OCI-LY7 (cell line): ENCODE results near the gene NAT16. TPM values are rescaled to one million over a fixed set of nuclear protein-coding genes. Genes with fewer than 3 reads are reported as not detected.
A peak's percentile ranks its signal among the peaks of the same experiment; 100 is the strongest.

Source experiments
- BruUV-seq: library from RNA; stranded (reverse); fragments of 400-500 nt; replicated peaks from 2 replicates; lab custom pipeline; 2021; lab: Mats Ljungman, UMichigan
- CTCF ChIA-PET: fragments of 300-600 bp; sonication (Branson Sonifier 250); formaldehyde crosslinking; loops from one replicate; lab custom pipeline; 2022; ENCODE audit warnings: antibody characterized with exemption; ENCODE audit not compliant: unreplicated experiment; lab: Charles Lee
- POLR2A ChIA-PET: fragments of 300-600 bp; sonication (Branson Sonifier 250); formaldehyde crosslinking; loops from one replicate; lab custom pipeline; 2022; ENCODE audit warnings: antibody characterized with exemption; lab: Charles Lee
- DNase-seq: peaks from one replicate; pipeline ENCODE4 v3.0.0-alpha.2; 2015; ENCODE audit warnings: low spot score
- H2AFZ ChIP-seq: fragments of 200-600 bp; sonication (generic), shearing (Covaris generic); 2 replicates; pipeline ENCODE4 v1.6.1; 2014; ENCODE audit warnings: mild to moderate bottlenecking, antibody characterized with exemption, low read length, moderate library complexity
- H3K27ac ChIP-seq: fragments of 200-600 bp; sonication (generic); 2 replicates; pipeline ENCODE4 v1.5.1; 2014; ENCODE audit warnings: mixed run types, low read depth, mild to moderate bottlenecking, moderate library complexity, low read length, inconsistent platforms; ENCODE audit not compliant: poor library complexity, severe bottlenecking
- H3K36me3 ChIP-seq: fragments of 200-600 bp; sonication (generic); 2 replicates; pipeline ENCODE4 v1.6.1; 2014; ENCODE audit warnings: mild to moderate bottlenecking, antibody characterized with exemption, low read length, moderate library complexity, mixed read lengths; ENCODE audit not compliant: insufficient read depth
- H3K4me1 ChIP-seq: fragments of 200-600 bp; sonication (generic); 2 replicates; pipeline ENCODE4 v1.5.1; 2014; ENCODE audit warnings: mild to moderate bottlenecking, low read length; ENCODE audit not compliant: insufficient read depth, poor library complexity, severe bottlenecking
- H3K4me2 ChIP-seq: fragments of 200-600 bp; sonication (generic); 2 replicates; pipeline ENCODE4 v1.6.1; 2014; ENCODE audit warnings: mild to moderate bottlenecking, low read length
- H3K4me3 ChIP-seq: fragments of 200-600 bp; sonication (generic); 2 replicates; pipeline ENCODE4 v1.5.1; 2014; ENCODE audit warnings: mild to moderate bottlenecking, low read depth, low read length; ENCODE audit not compliant: poor library complexity, severe bottlenecking
- H3K79me2 ChIP-seq: fragments of 200-600 bp; sonication (generic); 2 replicates; pipeline ENCODE4 v1.6.1; 2016; ENCODE audit warnings: low read depth, mild to moderate bottlenecking, low read length, moderate library complexity, mixed read lengths; ENCODE audit not compliant: insufficient read depth
- H3K9me2 ChIP-seq: fragments of 200-600 bp; sonication (generic); 2 replicates; pipeline ENCODE4 v1.6.1; 2016; ENCODE audit warnings: mild to moderate bottlenecking, low read length, mixed read lengths; ENCODE audit not compliant: insufficient read depth
- H3K9me3 ChIP-seq: fragments of 200-600 bp; sonication (generic); 2 replicates; pipeline ENCODE4 v1.6.1; 2014; ENCODE audit warnings: mild to moderate bottlenecking, mixed run types, low read length, mixed read lengths
- H4K20me1 ChIP-seq: fragments of 200-600 bp; sonication (generic); 2 replicates; pipeline ENCODE4 v1.6.1; 2014; ENCODE audit warnings: mild to moderate bottlenecking, antibody characterized with exemption, low read length, moderate library complexity, mixed read lengths; ENCODE audit not compliant: insufficient read depth
- CTCF ChIP-seq: fragments of 200-600 bp; sonication (generic); conservative IDR thresholded peaks from 2 replicates; pipeline ENCODE4 v1.5.1; 2014; ENCODE audit warnings: mild to moderate bottlenecking, antibody characterized with exemption, low read length, moderate library complexity, mixed read lengths
- EZH2phosphoT487 ChIP-seq: fragments of 200-600 bp; sonication (generic); IDR thresholded peaks from 2 replicates; pipeline ENCODE4 v1.6.1; 2018; ENCODE audit warnings: low read depth, borderline replicate concordance, mild to moderate bottlenecking, mixed run types, antibody characterized with exemption, low read length, moderate library complexity, mixed read lengths
- intact Hi-C: fragments of 100-400 bp; cut with micrococcal nuclease; formaldehyde crosslinking; loops from one replicate; pipeline ENCODE4 v1.10.0; 2022; ENCODE audit not compliant: unreplicated experiment
- total RNA-seq, 2 experiments: library from RNA; depleted of rRNA in 1 of 2; stranded (reverse); fragments of >200 nt in 1 of 2; shearing (Covaris generic) in 1 of 2; gene quantifications; 2 replicates each; pipeline ENCODE4 v1.2.3, GENCODE V29; 2014 to 2022

NAT16 gene
- total RNA-seq, 2 experiments from 2014 or later, result 0.22 TPM; not detected in 1

- TF ChIP-seq CTCF, result no peak
- TF ChIP-seq EZH2phosphoT487, result no peak
- peaks cover 13% of the 10 kb centered on the region for H3K4me1 ChIP-seq
- ChIA-PET CTCF (no interaction called here), POLR2A (no interaction called here)
- no peaks in the 10 kb centered on the region for H3K9me3 ChIP-seq
- H3K9me2 ChIP-seq, result no peaks in the 10 kb centered on the region
- intact Hi-C loops, result no loop called here
- no peak overlapping the region for H3K27ac ChIP-seq
- H3K4me3 ChIP-seq, result no peak overlapping the region
- H4K20me1 ChIP-seq, result no peaks in the 10 kb centered on the region
- BruUV-seq, result no TSS peak
- no peak overlapping the region for H2AFZ ChIP-seq
- H3K79me2 ChIP-seq, result no peaks in the 10 kb centered on the region
- peak overlapping the region; percentile 68 for H3K4me2 ChIP-seq
- H3K36me3 ChIP-seq, result no peaks in the 10 kb centered on the region
- DNase-seq, result no peak
Observed at GRCh38 chr7:101161692-101162471, 18.2 kb downstream of the NAT16 start.

DNA sequence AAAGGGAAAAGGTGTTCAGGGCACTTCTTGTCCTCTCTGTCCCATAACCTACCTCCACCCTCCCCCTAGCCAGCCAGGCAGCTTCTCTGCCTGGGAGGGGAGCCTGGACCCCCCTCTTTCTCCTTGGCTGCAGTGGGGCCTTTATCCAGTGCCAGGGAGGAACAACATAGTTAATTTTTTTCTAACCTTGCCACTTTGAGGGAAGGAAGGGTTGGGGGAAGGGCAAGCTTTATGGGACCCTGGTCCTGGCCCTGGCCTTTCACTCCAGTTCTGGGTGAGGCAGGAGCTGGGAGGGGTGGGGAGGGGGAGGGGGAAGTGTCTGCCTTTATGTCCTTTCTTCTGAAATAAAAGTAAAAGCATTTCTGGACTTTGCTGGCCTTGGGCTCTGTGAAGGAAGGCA, 19.2 kb downstream of the NAT16 start:
- BruUV-seq, result no TSS peak
- Histone ChIP-seq H3K4me2 (no peak overlapping the region), H3K9me2 (no peaks in the 10 kb centered on the region), H3K27ac (no peak overlapping the region), H3K4me3 (no peak overlapping the region), H4K20me1 (no peaks in the 10 kb centered on the region), H3K4me1 (peaks cover 14% of the 10 kb centered on the region), H2AFZ (no peak overlapping the region), H3K36me3 (no peaks in the 10 kb centered on the region), H3K9me3 (no peaks in the 10 kb centered on the region), H3K79me2 (no peaks in the 10 kb centered on the region)
- POLR2A ChIA-PET, result no interaction called here
- DNase-seq, result no peak
- intact Hi-C loops, result no loop called here
- CTCF ChIA-PET, result no interaction called here
- TF ChIP-seq CTCF (no peak), EZH2phosphoT487 (no peak)
